SK-N-SH (cell line): ENCODE data around the gene ASXL3. TPM values are rescaled to one million over a fixed set of nuclear protein-coding genes. Genes with fewer than 3 reads are reported as not detected.

Experiments used
- CTCF ChIA-PET: fragments of 300-600, 350-600 bp; formaldehyde crosslinking; extraction: SDS; loops from one replicate; lab custom pipeline; 2021; lab: Yijun Ruan, JAX
- POLR2A ChIA-PET: fragments of 350-600 bp; sonication (Branson Sonifier 250); formaldehyde crosslinking; extraction: SDS; loops from one replicate; lab custom pipeline; 2020; ENCODE audit warnings: antibody characterized with exemption, inconsistent platforms; lab: Yijun Ruan, JAX
- DNase-seq: peaks from one replicate; pipeline ENCODE4 v3.0.0; 2012
- H2AFZ ChIP-seq: fragments of 200-600 bp; sonication (generic); 2 replicates; pipeline ENCODE4 v1.8.1; 2016; ENCODE audit warnings: antibody characterized with exemption, mild to moderate bottlenecking, low read depth
- H3F3A ChIP-seq: fragments of 200-600 bp; sonication (generic); replicated peaks from 2 replicates; pipeline ENCODE3; 2016; ENCODE audit warnings: antibody characterized with exemption, mild to moderate bottlenecking; ENCODE audit not compliant: insufficient read depth
- H3K27ac ChIP-seq, 2 experiments: fragments of 200-500 bp in 1 of 2; fragments of 200-600 bp in 1 of 2; sonication (Bioruptor generic) in 1 of 2; sonication (generic), shearing (Covaris generic) in 1 of 2; 2 replicates each; pipeline versions ENCODE4 v1.5.1 to v1.6.1; 2014 to 2016; ENCODE audit warnings: low read depth in 2 of 2, inconsistent platforms in 1 of 2, low read length in 1 of 2, mild to moderate bottlenecking in 1 of 2, mixed read lengths in 1 of 2
- H3K27me3 ChIP-seq: fragments of 200-600 bp; sonication (generic), shearing (Covaris generic); 2 replicates; pipeline ENCODE4 v1.6.1; 2016; ENCODE audit warnings: mixed run types; ENCODE audit not compliant: insufficient read depth
- H3K36me3 ChIP-seq, 2 experiments: fragments of 200-500 bp in 1 of 2; fragments of 200-600 bp in 1 of 2; sonication (Bioruptor generic) in 1 of 2; sonication (generic) in 1 of 2; replicated peaks in 1 of 2; 2 replicates each; pipeline versions ENCODE3 to v1.5.1; 2014 to 2016; ENCODE audit warnings: low read length in 1 of 2, mild to moderate bottlenecking in 1 of 2; ENCODE audit not compliant: insufficient read depth in 2 of 2, control insufficient read depth in 1 of 2
- H3K4me1 ChIP-seq, 2 experiments: fragments of 200-500 bp in 1 of 2; fragments of 200-600 bp in 1 of 2; sonication (Bioruptor generic) in 1 of 2; sonication (generic), shearing (Covaris generic) in 1 of 2; 2 replicates each; pipeline versions ENCODE4 v1.5.1 to v1.6.1; 2014 to 2016; ENCODE audit warnings: low read depth in 1 of 2, low read length in 1 of 2, mixed run types in 1 of 2; ENCODE audit not compliant: insufficient read depth in 2 of 2, control insufficient read depth in 1 of 2
- H3K4me2 ChIP-seq: fragments of 200-600 bp; sonication (generic), shearing (Covaris generic); 2 replicates; pipeline ENCODE4 v1.6.1; 2017; ENCODE audit warnings: mixed run types
- H3K4me3 ChIP-seq, 2 experiments: fragments of 200-500 bp in 1 of 2; fragments of 200-600 bp in 1 of 2; sonication (Bioruptor generic) in 1 of 2; sonication (generic), shearing (Covaris generic) in 1 of 2; 2 replicates each; pipeline versions ENCODE4 v1.5.1 to v1.8.1; 2014 to 2016; ENCODE audit warnings: low read depth in 2 of 2, inconsistent platforms in 1 of 2, low read length in 1 of 2, mild to moderate bottlenecking in 1 of 2, mixed read lengths in 1 of 2, moderate library complexity in 1 of 2
- H3K79me2 ChIP-seq: fragments of 200-600 bp; sonication (generic); 2 replicates; pipeline ENCODE4 v1.8.1; 2017; ENCODE audit warnings: mild to moderate bottlenecking; ENCODE audit not compliant: insufficient read depth
- H3K9ac ChIP-seq: fragments of 200-600 bp; sonication (generic); 2 replicates; pipeline ENCODE4 v1.6.1; 2017; ENCODE audit warnings: mixed run types
- H3K9me2 ChIP-seq: fragments of 200-600 bp; sonication (generic); 2 replicates; pipeline ENCODE4 v1.6.1; 2017; ENCODE audit warnings: mixed run types
- H3K9me3 ChIP-seq: fragments of 200-600 bp; sonication (generic); 2 replicates; pipeline ENCODE4 v1.6.1; 2017; ENCODE audit warnings: mixed run types, mild to moderate bottlenecking, moderate library complexity
- H4K20me1 ChIP-seq: fragments of 200-600 bp; sonication (generic); 2 replicates; pipeline ENCODE4 v1.6.1; 2017; ENCODE audit warnings: mild to moderate bottlenecking, mixed run types; ENCODE audit not compliant: insufficient read depth
- ELF1 ChIP-seq: IDR thresholded peaks from 2 replicates; pipeline ENCODE4 v1.4.0; 2012
- FOSL2 ChIP-seq: IDR thresholded peaks from 2 replicates; pipeline ENCODE4 v1.4.0; 2012; ENCODE audit warnings: low read depth, mild to moderate bottlenecking, moderate library complexity, borderline replicate concordance
- FOXM1 ChIP-seq: IDR thresholded peaks from 2 replicates; pipeline ENCODE4 v1.4.0; 2012; ENCODE audit warnings: low read depth, mild to moderate bottlenecking
- GABPA ChIP-seq: IDR thresholded peaks from 2 replicates; pipeline ENCODE4 v1.4.0; 2012; ENCODE audit warnings: low read depth, mild to moderate bottlenecking
- GATA2 ChIP-seq: sonication (generic); formaldehyde crosslinking; IDR thresholded peaks from 2 replicates; pipeline ENCODE4 v1.5.0; 2020; ENCODE audit warnings: mild to moderate bottlenecking, missing genetic modification reagents
- JUND ChIP-seq: IDR thresholded peaks from 2 replicates; pipeline ENCODE4 v1.4.0; 2012
- NFIC ChIP-seq: IDR thresholded peaks from 2 replicates; pipeline ENCODE4 v1.4.0; 2012; ENCODE audit warnings: borderline replicate concordance
- POLR2AphosphoS5 ChIP-seq: IDR thresholded peaks from 2 replicates; pipeline ENCODE4 v1.6.1; 2012; ENCODE audit warnings: low read depth, low read length
- RAD21 ChIP-seq: IDR thresholded peaks from 2 replicates; pipeline ENCODE4 v1.6.1; 2012; ENCODE audit warnings: mild to moderate bottlenecking, low read length
- RCOR1 ChIP-seq: fragments of 150-350 bp; IDR thresholded peaks from 2 replicates; pipeline ENCODE4 v1.6.1; 2017; ENCODE audit warnings: antibody characterized with exemption, low read length
- RFX5 ChIP-seq: IDR thresholded peaks from 2 replicates; pipeline ENCODE4 v1.6.1; 2012; ENCODE audit warnings: mild to moderate bottlenecking, improper control_type of control experiment, low read length
- RXRA ChIP-seq: IDR thresholded peaks from 2 replicates; pipeline ENCODE4 v1.4.0; 2012; ENCODE audit warnings: low read depth, mild to moderate bottlenecking, borderline replicate concordance
- SMC3 ChIP-seq: IDR thresholded peaks from 2 replicates; pipeline ENCODE4 v1.6.1; 2012; ENCODE audit warnings: low read depth, low read length, improper control_type of control experiment
- TAF1 ChIP-seq: IDR thresholded peaks from 2 replicates; pipeline ENCODE4 v1.6.1; 2012; ENCODE audit warnings: low read depth, mild to moderate bottlenecking, low read length, moderate library complexity, borderline replicate concordance
- TCF12 ChIP-seq: IDR thresholded peaks from 2 replicates; pipeline ENCODE4 v1.4.0; 2012
- TEAD4 ChIP-seq: IDR thresholded peaks from 2 replicates; pipeline ENCODE4 v1.4.0; 2012; ENCODE audit warnings: mild to moderate bottlenecking, borderline replicate concordance; ENCODE audit not compliant: insufficient read depth
- WGBS: methylation state at CpG from one replicate; pipeline ENCODE4 v1.1.6; 2017; ENCODE audit warnings: low lambda C conversion rate; 5-methylcytosine and 5-hydroxymethylcytosine counted together
- polyA plus RNA-seq, 3 experiments: library from polyadenylated mRNA; depleted of rRNA; stranded (reverse); fragments of >200 nt; gene quantifications; 2 replicates each; pipeline ENCODE4 v1.2.3, GENCODE V29; 2012
- TF ChIP-seq, protein P1 (sequence below): fragments of 150-350 bp; IDR thresholded peaks from 2 replicates; pipeline ENCODE4 v1.6.1; 2016; ENCODE audit warnings: mild to moderate bottlenecking, low read depth, low read length
- TF ChIP-seq, protein P2 (sequence below): IDR thresholded peaks from 2 replicates; pipeline ENCODE4; 2012
- TF ChIP-seq, protein P3 (sequence below): IDR thresholded peaks from 2 replicates; pipeline ENCODE4 v1.4.0; 2012; ENCODE audit warnings: low read depth, borderline replicate concordance

Gene ASXL3
- polyA plus RNA-seq, 1 of the 3 experiments (the other 2 are of a cell fraction), result not detected

DNA sequence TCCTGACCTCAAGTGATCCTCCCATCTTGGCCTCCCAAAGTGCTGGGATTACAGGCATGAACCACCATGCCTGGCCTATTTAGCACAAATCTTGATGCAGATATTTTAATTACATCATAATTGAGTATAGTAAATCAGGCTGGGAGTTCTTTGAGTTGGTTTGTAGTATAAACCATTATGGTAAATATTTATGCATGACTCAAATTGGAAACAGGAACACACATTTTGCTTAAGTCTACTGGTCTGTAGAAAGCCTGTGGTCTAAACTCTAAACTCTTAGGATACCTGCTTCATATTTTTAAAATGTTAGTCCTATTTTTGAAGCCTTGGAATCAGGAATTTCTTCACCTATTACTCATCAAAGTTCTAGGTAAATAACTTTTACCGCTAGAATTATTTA lies 16.8 kb downstream of the ASXL3 start:
- no peak for TF ChIP-seq SMC3
- no peak for TF ChIP-seq TAF1
- no peak for TF ChIP-seq RAD21
- no peak for TF ChIP-seq RCOR1
- no peak for TF ChIP-seq POLR2AphosphoS5
- no peak for TF ChIP-seq NFIC
- no peak for TF ChIP-seq FOSL2
- TF ChIP-seq JUND, result no peak
- TF ChIP-seq, protein P1, sequence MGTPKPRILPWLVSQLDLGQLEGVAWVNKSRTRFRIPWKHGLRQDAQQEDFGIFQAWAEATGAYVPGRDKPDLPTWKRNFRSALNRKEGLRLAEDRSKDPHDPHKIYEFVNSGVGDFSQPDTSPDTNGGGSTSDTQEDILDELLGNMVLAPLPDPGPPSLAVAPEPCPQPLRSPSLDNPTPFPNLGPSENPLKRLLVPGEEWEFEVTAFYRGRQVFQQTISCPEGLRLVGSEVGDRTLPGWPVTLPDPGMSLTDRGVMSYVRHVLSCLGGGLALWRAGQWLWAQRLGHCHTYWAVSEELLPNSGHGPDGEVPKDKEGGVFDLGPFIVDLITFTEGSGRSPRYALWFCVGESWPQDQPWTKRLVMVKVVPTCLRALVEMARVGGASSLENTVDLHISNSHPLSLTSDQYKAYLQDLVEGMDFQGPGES, result no peak
- no peak for TF ChIP-seq FOXM1
- TF ChIP-seq, protein P2, sequence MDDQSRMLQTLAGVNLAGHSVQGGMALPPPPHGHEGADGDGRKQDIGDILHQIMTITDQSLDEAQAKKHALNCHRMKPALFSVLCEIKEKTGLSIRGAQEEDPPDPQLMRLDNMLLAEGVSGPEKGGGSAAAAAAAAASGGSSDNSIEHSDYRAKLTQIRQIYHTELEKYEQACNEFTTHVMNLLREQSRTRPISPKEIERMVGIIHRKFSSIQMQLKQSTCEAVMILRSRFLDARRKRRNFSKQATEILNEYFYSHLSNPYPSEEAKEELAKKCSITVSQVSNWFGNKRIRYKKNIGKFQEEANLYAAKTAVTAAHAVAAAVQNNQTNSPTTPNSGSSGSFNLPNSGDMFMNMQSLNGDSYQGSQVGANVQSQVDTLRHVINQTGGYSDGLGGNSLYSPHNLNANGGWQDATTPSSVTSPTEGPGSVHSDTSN, result no peak
- TF ChIP-seq TCF12, result no peak
- TF ChIP-seq GATA2, result no peak
- TF ChIP-seq GABPA, result no peak
- TF ChIP-seq, protein P3, sequence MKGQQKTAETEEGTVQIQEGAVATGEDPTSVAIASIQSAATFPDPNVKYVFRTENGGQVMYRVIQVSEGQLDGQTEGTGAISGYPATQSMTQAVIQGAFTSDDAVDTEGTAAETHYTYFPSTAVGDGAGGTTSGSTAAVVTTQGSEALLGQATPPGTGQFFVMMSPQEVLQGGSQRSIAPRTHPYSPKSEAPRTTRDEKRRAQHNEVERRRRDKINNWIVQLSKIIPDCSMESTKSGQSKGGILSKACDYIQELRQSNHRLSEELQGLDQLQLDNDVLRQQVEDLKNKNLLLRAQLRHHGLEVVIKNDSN, result no peak
- no peak for TF ChIP-seq RXRA
- TF ChIP-seq ELF1, result no peak
- no peak for TF ChIP-seq RFX5
- TF ChIP-seq TEAD4, result no peak

More for the DNA sequence above, 16.8 kb downstream of the ASXL3 start:
- no peak overlapping the region for H3K4me2 ChIP-seq
- 64% methylated on average over 1 of the region's 1 CpG for WGBS
- no peak overlapping the region for H3K9ac ChIP-seq
- no peak overlapping the region for H3K4me3 ChIP-seq
- no peak overlapping the region for H2AFZ ChIP-seq
- peaks cover 3% of the 10 kb centered on the region for H3F3A ChIP-seq
- ChIA-PET CTCF (interaction anchor here (0.5 kb wide), 1 partner anchor 363 kb away, joined by 3 read pairs; no protein-coding TSS in a partner anchor), POLR2A (no interaction called here)
- H3K4me1 ChIP-seq, result peaks cover 0 to 2% of the 10 kb centered on the region in 2 experiments; a peak in 2 of 4 replicates
- H3K79me2 ChIP-seq, result no peaks in the 10 kb centered on the region
- no peaks in the 10 kb centered on the region for H4K20me1 ChIP-seq
- H3K27ac ChIP-seq, result no peak overlapping the region
- H3K9me2 ChIP-seq, result no peaks in the 10 kb centered on the region
- H3K36me3 ChIP-seq, result no peaks in the 10 kb centered on the region
- no peaks in the 10 kb centered on the region for H3K9me3 ChIP-seq
- peaks cover 5% of the 10 kb centered on the region; the same call in 1 of the 2 replicates for H3K27me3 ChIP-seq
- DNase-seq, result no peak
